Activated CD8-positive, alpha-beta memory T cell treated with anti-CD3 and anti-CD28 coated beads for 24 hours (primary cell): ENCODE results near the gene PCYT2.
A peak's percentile ranks its signal among the peaks of the same experiment; 100 is the strongest.

ENCODE experiments used
- DNase-seq: peaks from one replicate; pipeline ENCODE4 v3.0.0-alpha.2; 2020

The PCYT2 gene

GRCh38 chr17:81942167-81942553 lies 31.0 kb upstream of the PCYT2 start:
- peak; percentile 50 for DNase-seq

GRCh38 chr17:81941484-81942166 lies 30.4 kb upstream of the PCYT2 start:
- DNase-seq, result peak; percentile 52

GRCh38 chr17:81940538-81941483 lies 29.6 kb upstream of the PCYT2 start:
- peak; percentile 54 for DNase-seq

GRCh38 chr17:81939881-81940385 lies 28.7 kb upstream of the PCYT2 start:
- peak; percentile 55 for DNase-seq

GRCh38 chr17:81939218-81939617 lies 28.0 kb upstream of the PCYT2 start:
- no peak for DNase-seq

GRCh38 chr17:81935709-81936084 lies 24.5 kb upstream of the PCYT2 start:
- DNase-seq, result no peak

- no peak for DNase-seq
Measured at GRCh38 chr17:81934850-81935708, 23.9 kb upstream of the PCYT2 start.

- no peak for DNase-seq
Measured at GRCh38 chr17:81934098-81934757, 23.0 kb upstream of the PCYT2 start.

- DNase-seq, result no peak
Measured at GRCh38 chr17:81933178-81933699, 22.0 kb upstream of the PCYT2 start.

- DNase-seq, result no peak
Measured at GRCh38 chr17:81932333-81932983, 21.3 kb upstream of the PCYT2 start.

GRCh38 chr17:81931557-81932332 lies 20.5 kb upstream of the PCYT2 start:
- no peak for DNase-seq

GRCh38 chr17:81931189-81931556 lies 20.0 kb upstream of the PCYT2 start:
- no peak for DNase-seq

GRCh38 chr17:81930142-81931125 lies 19.2 kb upstream of the PCYT2 start:
- no peak for DNase-seq

- no peak for DNase-seq
Measured at GRCh38 chr17:81929253-81930141, 18.3 kb upstream of the PCYT2 start.

- DNase-seq, result peak; percentile 70
Measured at GRCh38 chr17:81928544-81929252, 17.5 kb upstream of the PCYT2 start.

- peak; percentile 96 for DNase-seq
Measured at GRCh38 chr17:81927653-81928543, 16.7 kb upstream of the PCYT2 start, which contains the start of gene MAFG. MAFG (minus strand) TSS chr17:81927735; CDS start chr17:81923185, 4,550 bp downstream.
